Kidney epithelial cell (primary cell): ENCODE measurements around the gene WNT1. TPM values are rescaled to one million over a fixed set of nuclear protein-coding genes. Genes with fewer than 3 reads are reported as not detected.

ENCODE experiments used
- DNase-seq: peaks from one replicate; pipeline ENCODE4 v3.0.0-alpha.2; 2010; ENCODE audit warnings: low read depth
- H3K27me3 ChIP-seq: 2 replicates; pipeline ENCODE4 v1.6.0; 2011; ENCODE audit warnings: low read length; ENCODE audit not compliant: control insufficient read depth, insufficient read depth
- H3K36me3 ChIP-seq: 2 replicates; pipeline ENCODE4 v1.5.1; 2011; ENCODE audit warnings: low read length; ENCODE audit not compliant: control insufficient read depth, insufficient read depth
- H3K4me3 ChIP-seq: 2 replicates; pipeline ENCODE4 v1.5.1; 2011; ENCODE audit warnings: low read depth, mild to moderate bottlenecking, control low read depth, low read length
- total RNA-seq: library from RNA; depleted of rRNA; stranded (reverse); fragments of >200 nt; gene quantifications from 2 replicates; pipeline ENCODE4 v1.2.3, GENCODE V29; 2015
- TF ChIP-seq, protein P1 (sequence below): IDR thresholded peaks from 2 replicates; pipeline ENCODE4 v1.5.1; 2011; ENCODE audit warnings: mild to moderate bottlenecking, moderate library complexity, low read length, control low read depth, inconsistent platforms; ENCODE audit not compliant: insufficient read depth, poor library complexity, severe bottlenecking

The WNT1 gene
- total RNA-seq, 1 donor from 2014 or later, result not detected

DNA sequence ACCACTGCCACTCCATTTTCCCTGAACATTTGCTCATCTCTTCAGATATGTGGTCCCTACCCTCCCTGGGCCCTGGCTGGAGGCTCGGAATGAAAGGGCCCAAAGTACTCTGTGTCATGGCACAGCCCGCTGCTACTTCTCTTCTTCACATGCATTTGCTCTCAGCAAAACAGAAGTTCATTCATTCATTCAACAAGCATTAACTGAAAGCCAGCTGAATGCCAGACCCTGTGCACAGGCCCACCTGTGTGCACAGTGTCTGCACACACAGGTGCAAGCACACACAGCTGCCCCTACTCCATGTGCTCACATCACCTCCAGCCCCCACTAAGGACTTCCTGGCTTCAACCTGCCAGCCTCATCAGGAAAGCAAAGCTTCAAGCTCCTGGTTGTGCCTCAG, 7.8 kb downstream of the WNT1 start:
- Histone ChIP-seq H3K4me3 (no peak overlapping the region), H3K36me3 (no peaks in the 10 kb centered on the region), H3K27me3 (peaks cover 83% of the 10 kb centered on the region)
- TF ChIP-seq, protein P1, sequence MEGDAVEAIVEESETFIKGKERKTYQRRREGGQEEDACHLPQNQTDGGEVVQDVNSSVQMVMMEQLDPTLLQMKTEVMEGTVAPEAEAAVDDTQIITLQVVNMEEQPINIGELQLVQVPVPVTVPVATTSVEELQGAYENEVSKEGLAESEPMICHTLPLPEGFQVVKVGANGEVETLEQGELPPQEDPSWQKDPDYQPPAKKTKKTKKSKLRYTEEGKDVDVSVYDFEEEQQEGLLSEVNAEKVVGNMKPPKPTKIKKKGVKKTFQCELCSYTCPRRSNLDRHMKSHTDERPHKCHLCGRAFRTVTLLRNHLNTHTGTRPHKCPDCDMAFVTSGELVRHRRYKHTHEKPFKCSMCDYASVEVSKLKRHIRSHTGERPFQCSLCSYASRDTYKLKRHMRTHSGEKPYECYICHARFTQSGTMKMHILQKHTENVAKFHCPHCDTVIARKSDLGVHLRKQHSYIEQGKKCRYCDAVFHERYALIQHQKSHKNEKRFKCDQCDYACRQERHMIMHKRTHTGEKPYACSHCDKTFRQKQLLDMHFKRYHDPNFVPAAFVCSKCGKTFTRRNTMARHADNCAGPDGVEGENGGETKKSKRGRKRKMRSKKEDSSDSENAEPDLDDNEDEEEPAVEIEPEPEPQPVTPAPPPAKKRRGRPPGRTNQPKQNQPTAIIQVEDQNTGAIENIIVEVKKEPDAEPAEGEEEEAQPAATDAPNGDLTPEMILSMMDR, result no peak
- DNase-seq, result no peak

DNA sequence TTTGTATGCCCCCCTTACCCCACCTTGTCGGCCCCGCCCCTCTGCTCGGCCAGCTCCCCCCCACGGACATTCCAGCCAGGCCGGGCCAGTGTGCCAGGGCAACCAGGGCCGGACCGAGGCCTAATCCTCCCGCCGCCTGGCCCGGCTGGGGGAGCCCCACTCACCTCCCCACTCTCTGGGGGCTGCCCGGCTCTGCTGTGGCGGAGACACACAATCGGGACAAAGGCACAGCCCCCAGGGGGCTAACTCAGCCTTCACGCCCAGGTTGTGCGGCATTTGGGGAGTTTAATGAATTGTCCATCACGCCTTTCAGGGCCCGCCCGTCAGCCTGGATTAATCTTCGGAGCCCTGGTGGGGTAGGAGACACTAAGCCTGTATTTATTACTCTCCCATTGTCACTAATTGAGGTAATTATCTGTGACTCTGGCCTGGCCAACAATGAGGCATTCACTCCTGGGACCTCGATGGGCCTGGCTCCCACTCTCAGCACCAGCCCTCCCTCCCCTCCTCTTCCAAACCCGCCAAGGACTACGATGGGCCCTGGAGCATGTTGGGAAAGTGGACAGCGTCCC, 8.7 kb downstream of the WNT1 start:
- TF ChIP-seq, protein P1, result no peak
- no peaks in the 10 kb centered on the region for H3K36me3 ChIP-seq
- H3K27me3 ChIP-seq, result peaks cover 79% of the 10 kb centered on the region
- H3K4me3 ChIP-seq, result no peak overlapping the region
- no peak for DNase-seq

DNA sequence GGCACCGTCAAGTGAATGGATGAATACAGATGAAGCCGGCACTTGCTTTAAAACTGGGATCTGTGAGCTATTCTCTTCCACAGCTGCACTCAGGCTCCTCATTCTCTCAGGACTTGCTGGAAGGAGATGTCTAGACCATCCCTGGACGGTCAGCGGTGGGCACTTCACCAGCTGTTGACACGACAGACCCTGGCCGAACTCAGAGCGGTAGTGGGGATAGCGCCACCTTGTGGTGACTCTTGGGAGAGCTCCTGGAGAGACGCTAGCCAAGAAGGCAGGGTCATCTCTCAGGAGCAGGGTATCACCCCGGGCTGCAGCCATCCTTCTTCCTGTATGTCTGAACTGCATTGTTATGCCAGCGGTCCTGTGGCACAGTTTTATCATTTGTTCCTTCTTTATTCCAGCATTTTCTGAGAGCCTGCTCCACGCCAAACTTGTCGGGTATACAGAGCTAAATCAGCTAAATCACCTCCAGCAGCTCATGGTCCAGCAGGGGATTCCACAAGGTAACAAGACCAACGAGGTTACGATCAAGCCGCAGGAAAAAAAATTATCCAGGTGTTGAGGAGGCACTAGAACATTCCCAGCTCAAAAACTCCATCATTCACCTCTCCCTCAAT, 10.0 kb downstream of the WNT1 start:
- TF ChIP-seq, protein P1, result peak; percentile 88
- H3K4me3 ChIP-seq, result no peak overlapping the region
- peaks cover 70% of the 10 kb centered on the region for H3K27me3 ChIP-seq
- no peak for DNase-seq
- H3K36me3 ChIP-seq, result no peaks in the 10 kb centered on the region

DNA sequence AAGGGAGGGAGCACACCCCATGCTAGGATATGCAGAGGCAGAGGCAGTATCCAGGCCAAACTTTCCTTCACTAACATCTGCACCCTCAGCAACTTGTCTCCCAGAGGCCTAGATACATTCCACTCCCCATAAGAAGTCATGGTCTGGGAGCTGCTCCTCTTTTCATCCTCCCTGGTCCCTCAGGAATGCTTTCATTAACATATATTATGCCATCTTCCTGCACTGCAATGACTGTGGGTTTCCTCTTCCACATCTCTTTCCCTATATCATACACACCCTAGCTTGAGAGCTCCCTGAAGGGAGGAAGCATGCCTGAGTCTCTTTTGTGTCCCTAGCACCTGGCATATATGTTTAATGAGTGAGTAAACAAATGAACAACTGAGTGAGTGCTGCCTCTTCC, 12.4 kb downstream of the WNT1 start:
- peaks cover 69% of the 10 kb centered on the region for H3K27me3 ChIP-seq
- H3K4me3 ChIP-seq, result no peak overlapping the region
- H3K36me3 ChIP-seq, result no peaks in the 10 kb centered on the region
- DNase-seq, result no peak
- TF ChIP-seq, protein P1, result no peak

DNA sequence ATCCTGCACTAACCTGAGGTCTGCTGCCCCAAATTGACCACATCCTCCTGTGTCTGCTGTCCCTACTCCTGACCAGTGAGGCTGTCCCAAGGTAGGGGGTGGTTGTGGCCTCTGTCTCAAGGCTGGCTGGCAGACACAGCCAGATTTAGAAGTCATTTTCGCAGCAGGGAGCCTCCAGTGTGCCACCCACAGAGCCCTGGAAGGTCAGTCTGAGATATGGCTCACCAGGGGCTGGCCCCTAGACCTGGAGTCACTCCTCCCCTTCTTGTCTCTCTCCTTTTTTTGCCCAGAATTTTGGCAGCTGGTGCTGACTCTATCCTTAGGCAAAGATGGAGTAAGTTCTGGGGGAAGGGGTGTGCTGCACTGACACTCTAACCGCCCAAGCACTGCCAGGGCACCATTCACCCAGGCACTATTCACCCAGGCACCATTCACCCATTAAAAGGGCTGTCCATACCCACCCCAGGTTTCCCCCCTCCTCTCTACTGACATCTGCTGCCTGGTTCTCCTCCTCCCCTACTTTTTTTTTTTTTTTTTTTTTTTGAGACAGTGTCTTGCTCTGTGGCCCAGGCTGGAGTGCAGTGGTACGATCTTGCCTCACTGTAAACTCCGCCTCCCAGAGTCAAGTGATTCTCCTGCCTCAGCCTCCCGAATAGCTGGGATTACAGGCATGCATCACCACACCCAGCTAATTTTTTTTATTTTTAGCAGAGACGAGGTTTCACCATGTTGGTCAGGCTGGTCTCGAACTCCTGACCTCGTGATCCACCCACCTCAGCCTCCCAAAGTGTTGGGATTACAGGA, 13.3 kb downstream of the WNT1 start:
- H3K4me3 ChIP-seq, result no peak overlapping the region
- DNase-seq, result no peak
- no peaks in the 10 kb centered on the region for H3K36me3 ChIP-seq
- TF ChIP-seq, protein P1, result no peak
- peaks cover 69% of the 10 kb centered on the region for H3K27me3 ChIP-seq
